GM21447 (cell line): ENCODE data around the gene HCFC1.
A peak's percentile ranks its signal among the peaks of the same experiment; 100 is the strongest.

Source experiments
- ATAC-seq: cut with Tn5 transposase; IDR thresholded peaks from one replicate; pipeline ENCODE4 v1.9.1; 2021; ENCODE audit not compliant: unreplicated experiment

Gene HCFC1

GRCh38 chrX:153974726-153975286 is 3.2 kb upstream of the HCFC1 start:
- no peak for ATAC-seq

- ATAC-seq = no peak
Measured at GRCh38 chrX:153974003-153974725, 2.5 kb upstream of the HCFC1 start.

- ATAC-seq = no peak
Measured at GRCh38 chrX:153973127-153974002, 1.7 kb upstream of the HCFC1 start.

GRCh38 chrX:153972368-153973126 is 929 bp upstream of the HCFC1 start, which contains the start of gene TMEM187:
TSS of gene TMEM187 (plus strand) at chrX:153972754. CDS start at chrX:153982063, 9,309 bp downstream.
- peak; percentile 35 for ATAC-seq

GRCh38 chrX:153971124-153971449 is 531 bp downstream of the HCFC1 start:
- peak; percentile 30 for ATAC-seq

- ATAC-seq = no peak
Measured at GRCh38 chrX:153970357-153971123, 1.1 kb downstream of the HCFC1 start.

GRCh38 chrX:153969904-153970356 is 1.7 kb downstream of the HCFC1 start:
- ATAC-seq = no peak

- no peak for ATAC-seq
Measured at GRCh38 chrX:153969125-153969903, 2.3 kb downstream of the HCFC1 start.

- no peak for ATAC-seq
Measured at GRCh38 chrX:153968754-153969124, 2.9 kb downstream of the HCFC1 start.

- ATAC-seq = no peak
Measured at GRCh38 chrX:153968255-153968654, 3.4 kb downstream of the HCFC1 start.

GRCh38 chrX:153967536-153968224 is 3.9 kb downstream of the HCFC1 start:
- ATAC-seq = no peak

- ATAC-seq = no peak
Measured at GRCh38 chrX:153966841-153967535, 4.6 kb downstream of the HCFC1 start.

GRCh38 chrX:153966283-153966688 is 5.3 kb downstream of the HCFC1 start:
- ATAC-seq = no peak

- ATAC-seq = no peak
Measured at GRCh38 chrX:153965406-153965805, 6.2 kb downstream of the HCFC1 start.

- ATAC-seq = no peak
Measured at GRCh38 chrX:153964105-153964504, 7.5 kb downstream of the HCFC1 start.

GRCh38 chrX:153963546-153963945 is 8.1 kb downstream of the HCFC1 start:
- no peak for ATAC-seq

- no peak for ATAC-seq
Measured at GRCh38 chrX:153961292-153961691, 10.3 kb downstream of the HCFC1 start.

GRCh38 chrX:153960786-153961185 is 10.8 kb downstream of the HCFC1 start:
- ATAC-seq = no peak
